H9 (cell line): ENCODE results near the gene LRP5. TPM values are rescaled to one million over a fixed set of nuclear protein-coding genes. Genes with fewer than 3 reads are reported as not detected.

ENCODE experiments used
- DNase-seq: peaks from one replicate; pipeline ENCODE4 v3.0.0-alpha.2; 2017
- H2AFZ ChIP-seq: one replicate; pipeline ENCODE4 v1.6.1; 2013; ENCODE audit warnings: mild to moderate bottlenecking, low read length, control low read depth, moderate library complexity
- H2AK5ac ChIP-seq: 2 replicates; pipeline ENCODE4 v1.6.1; 2013; ENCODE audit warnings: low read length, control low read depth, mixed read lengths; ENCODE audit not compliant: insufficient read length
- H2BK120ac ChIP-seq: one replicate; pipeline ENCODE4 v1.6.1; 2013; ENCODE audit warnings: low read depth, mild to moderate bottlenecking, low read length, control low read depth, inconsistent platforms; ENCODE audit not compliant: poor library complexity, severe bottlenecking
- H2BK12ac ChIP-seq: 2 replicates; pipeline ENCODE4 v1.6.1; 2013; ENCODE audit warnings: low read length, control low read depth, mixed read lengths, low read depth; ENCODE audit not compliant: insufficient read length
- H2BK15ac ChIP-seq: 2 replicates; pipeline ENCODE4 v1.6.1; 2013; ENCODE audit warnings: low read depth, low read length, control low read depth
- H2BK20ac ChIP-seq: one replicate; pipeline ENCODE4 v1.6.1; 2013; ENCODE audit warnings: low read depth, mild to moderate bottlenecking, low read length, control low read depth, inconsistent platforms; ENCODE audit not compliant: poor library complexity, severe bottlenecking
- H2BK5ac ChIP-seq: 2 replicates; pipeline ENCODE4 v1.6.1; 2013; ENCODE audit warnings: low read length, control low read depth, mixed read lengths; ENCODE audit not compliant: insufficient read length
- H3K14ac ChIP-seq: 2 replicates; pipeline ENCODE4 v1.6.1; 2013; ENCODE audit warnings: low read length, control low read depth; ENCODE audit not compliant: insufficient read depth
- H3K18ac ChIP-seq: 2 replicates; pipeline ENCODE4 v1.6.1; 2013; ENCODE audit warnings: low read depth, mild to moderate bottlenecking, mixed read lengths, low read length, control low read depth; ENCODE audit not compliant: insufficient read length
- H3K23ac ChIP-seq: 2 replicates; pipeline ENCODE4 v1.6.1; 2013; ENCODE audit warnings: low read length, control low read depth, mixed read lengths, low read depth; ENCODE audit not compliant: insufficient read length
- H3K23me2 ChIP-seq: 2 replicates; pipeline ENCODE4 v1.6.1; 2013; ENCODE audit warnings: low read depth, mild to moderate bottlenecking, mixed read lengths, low read length, control low read depth; ENCODE audit not compliant: insufficient read length, poor library complexity, severe bottlenecking
- H3K27ac ChIP-seq: 2 replicates; pipeline ENCODE4 v1.5.1; 2013; ENCODE audit warnings: low read length, control low read depth, mixed read lengths, low read depth; ENCODE audit not compliant: insufficient read length
- H3K27me3 ChIP-seq: 2 replicates; pipeline ENCODE4 v1.6.1; 2013; ENCODE audit warnings: low read length, control low read depth, inconsistent platforms; ENCODE audit not compliant: insufficient read depth
- H3K4ac ChIP-seq: 2 replicates; pipeline ENCODE4 v1.6.1; 2013; ENCODE audit warnings: low read depth, mild to moderate bottlenecking, control low read depth, inconsistent platforms, low read length, moderate library complexity
- H3K4me1 ChIP-seq: 2 replicates; pipeline ENCODE4 v1.6.1; 2013; ENCODE audit warnings: low read length, control low read depth, inconsistent platforms; ENCODE audit not compliant: insufficient read depth
- H3K4me2 ChIP-seq: 2 replicates; pipeline ENCODE4 v1.6.1; 2013; ENCODE audit warnings: low read length, control low read depth, mixed read lengths; ENCODE audit not compliant: insufficient read length, insufficient read depth
- H3K56ac ChIP-seq: 2 replicates; pipeline ENCODE4 v1.6.1; 2013; ENCODE audit warnings: low read depth, mild to moderate bottlenecking, mixed read lengths, low read length, control low read depth; ENCODE audit not compliant: insufficient read length
- H3K79me1 ChIP-seq: 2 replicates; pipeline ENCODE4 v1.6.1; 2013; ENCODE audit warnings: low read depth, mild to moderate bottlenecking, moderate library complexity, low read length, control low read depth, inconsistent platforms; ENCODE audit not compliant: insufficient read depth, poor library complexity, severe bottlenecking
- H3K79me2 ChIP-seq: 2 replicates; pipeline ENCODE4 v1.6.1; 2013; ENCODE audit warnings: low read length, control low read depth, inconsistent platforms; ENCODE audit not compliant: insufficient read depth
- H3K9ac ChIP-seq: 2 replicates; pipeline ENCODE4 v1.6.1; 2013; ENCODE audit warnings: low read length, control low read depth, mixed read lengths; ENCODE audit not compliant: insufficient read length; ENCODE audit errors: extremely low read depth
- H3K9me3 ChIP-seq: one replicate; pipeline ENCODE4 v1.6.1; 2013; ENCODE audit warnings: low read depth, low read length, inconsistent platforms; ENCODE audit not compliant: control insufficient read depth
- H3T11ph ChIP-seq: one replicate; pipeline ENCODE4 v1.6.1; 2013; ENCODE audit warnings: mild to moderate bottlenecking, low read length, control low read depth, inconsistent platforms
- H4K20me1 ChIP-seq: one replicate; pipeline ENCODE4 v1.6.1; 2013; ENCODE audit not compliant: control insufficient read depth, insufficient read length, insufficient read depth
- H4K5ac ChIP-seq: 2 replicates; pipeline ENCODE4 v1.6.1; 2013; ENCODE audit warnings: low read depth, mild to moderate bottlenecking, mixed read lengths, low read length, control low read depth; ENCODE audit not compliant: insufficient read length
- H4K8ac ChIP-seq: replicated peaks from 2 replicates; pipeline ENCODE4 v1.6.1; 2013; ENCODE audit warnings: low read length, control low read depth, mixed read lengths, low read depth; ENCODE audit not compliant: insufficient read length
- H4K91ac ChIP-seq: 2 replicates; pipeline ENCODE4 v1.6.1; 2013; ENCODE audit warnings: low read depth, mild to moderate bottlenecking, moderate library complexity, mixed read lengths, low read length, control low read depth; ENCODE audit not compliant: insufficient read length
- H3K27ac Mint-ChIP-seq, 3 experiments: 2 replicates in 2 of 3; 3 replicates in 1 of 3; pipeline ENCODE4 v1.8.0; 2020 to 2021; ENCODE audit warnings: mixed read lengths in 3 of 3, mild to moderate bottlenecking in 1 of 3, moderate library complexity in 1 of 3
- H3K27me3 Mint-ChIP-seq: 2 replicates; pipeline ENCODE4 v1.8.0; 2021; ENCODE audit warnings: low read depth, mild to moderate bottlenecking, moderate library complexity, mixed read lengths
- H3K36me3 Mint-ChIP-seq, 3 experiments: 2 replicates in 2 of 3; 3 replicates in 1 of 3; pipeline ENCODE4 v1.8.0; 2020 to 2021; ENCODE audit warnings: low read depth in 3 of 3, mixed read lengths in 3 of 3; ENCODE audit not compliant: insufficient read depth in 1 of 3
- H3K4me1 Mint-ChIP-seq, 2 experiments: 2 replicates each; pipeline ENCODE4 v1.8.0; 2020; ENCODE audit warnings: mixed read lengths in 2 of 2
- H3K4me3 Mint-ChIP-seq, 2 experiments: 2 replicates in 1 of 2; 3 replicates in 1 of 2; pipeline ENCODE4 v1.8.0; 2020 to 2021; ENCODE audit warnings: mild to moderate bottlenecking in 2 of 2, mixed read lengths in 2 of 2, moderate library complexity in 1 of 2
- H3K9me3 Mint-ChIP-seq, 2 experiments: 2 replicates in 1 of 2; 3 replicates in 1 of 2; pipeline ENCODE4 v1.8.0; 2020; ENCODE audit warnings: mild to moderate bottlenecking in 2 of 2, mixed read lengths in 2 of 2, moderate library complexity in 1 of 2
- WGBS: extraction: QIAGEN DNeasy Blood & Tissue Kit; methylation state at CpG from one replicate; pipeline ENCODE4 v1.1.7; 2013; ENCODE audit warnings: missing lambda C conversion rate, low lambda C conversion rate, mixed read lengths; ENCODE audit not compliant: insufficient read length; ENCODE audit errors: extremely low coverage; 5-methylcytosine and 5-hydroxymethylcytosine counted together
- total RNA-seq: library from RNA; stranded (reverse); gene quantifications from 2 replicates; pipeline ENCODE4 v1.2.1, GENCODE V29; 2021
- TF ChIP-seq, protein P1 (sequence below): fragments of 200-600 bp; sonication (generic); conservative IDR thresholded peaks from 3 replicates; pipeline ENCODE4 v1.8.0; 2021; ENCODE audit warnings: antibody characterized with exemption, mild to moderate bottlenecking

The LRP5 gene
- total RNA-seq, 1 experiment from 2014 or later, result 38.4 TPM

GRCh38 chr11:68271023-68271780 is 41.2 kb upstream of the LRP5 start:
- Histone ChIP-seq H3T11ph (no peak overlapping the region), H2BK5ac (no peak overlapping the region), H2BK12ac (no peak overlapping the region), H2AFZ (no peak overlapping the region), H2AK5ac (no peak overlapping the region), H3K27ac (no peak overlapping the region), H2BK20ac (no peak overlapping the region), H3K23ac (no peak overlapping the region), H4K20me1 (no peaks in the 10 kb centered on the region), H3K56ac (no peak overlapping the region), H2BK120ac (no peak overlapping the region), H4K8ac (no peak overlapping the region), H3K9me3 (no peaks in the 10 kb centered on the region), H3K27me3 (no peaks in the 10 kb centered on the region), H2BK15ac (no peak overlapping the region), H3K4me1 (no peaks in the 10 kb centered on the region; the same call in 1 of the 2 replicates), H3K14ac (peak overlapping the region; percentile 74), H3K23me2 (peaks cover 3% of the 10 kb centered on the region), H3K79me2 (peaks cover 2% of the 10 kb centered on the region; the same call in 1 of the 2 replicates), H4K91ac (no peak overlapping the region), H4K5ac (no peak overlapping the region), H3K9ac (peak overlapping the region; percentile 80), H3K4me2 (peak overlapping the region; percentile 90), H3K4ac (no peak overlapping the region), H3K79me1 (peaks cover 4% of the 10 kb centered on the region), H3K18ac (peak overlapping the region; percentile 27)
- Mint-ChIP-seq H3K36me3 (peaks cover 14 to 20% (median 18%) of the 10 kb centered on the region in 3 experiments; a peak in 6 of 7 replicates), H3K4me1 (peaks cover 14 to 20% of the 10 kb centered on the region in 2 experiments), H3K27ac (peak overlapping the region; percentile 70 to 95 (median 87); a peak in 5 of 7 replicates), H3K4me3 (peak overlapping the region; percentile 96 to 99), H3K27me3 (no peaks in the 10 kb centered on the region; the same call in 1 of the 2 replicates), H3K9me3 (no peaks in the 10 kb centered on the region)
- TF ChIP-seq, protein P1, sequence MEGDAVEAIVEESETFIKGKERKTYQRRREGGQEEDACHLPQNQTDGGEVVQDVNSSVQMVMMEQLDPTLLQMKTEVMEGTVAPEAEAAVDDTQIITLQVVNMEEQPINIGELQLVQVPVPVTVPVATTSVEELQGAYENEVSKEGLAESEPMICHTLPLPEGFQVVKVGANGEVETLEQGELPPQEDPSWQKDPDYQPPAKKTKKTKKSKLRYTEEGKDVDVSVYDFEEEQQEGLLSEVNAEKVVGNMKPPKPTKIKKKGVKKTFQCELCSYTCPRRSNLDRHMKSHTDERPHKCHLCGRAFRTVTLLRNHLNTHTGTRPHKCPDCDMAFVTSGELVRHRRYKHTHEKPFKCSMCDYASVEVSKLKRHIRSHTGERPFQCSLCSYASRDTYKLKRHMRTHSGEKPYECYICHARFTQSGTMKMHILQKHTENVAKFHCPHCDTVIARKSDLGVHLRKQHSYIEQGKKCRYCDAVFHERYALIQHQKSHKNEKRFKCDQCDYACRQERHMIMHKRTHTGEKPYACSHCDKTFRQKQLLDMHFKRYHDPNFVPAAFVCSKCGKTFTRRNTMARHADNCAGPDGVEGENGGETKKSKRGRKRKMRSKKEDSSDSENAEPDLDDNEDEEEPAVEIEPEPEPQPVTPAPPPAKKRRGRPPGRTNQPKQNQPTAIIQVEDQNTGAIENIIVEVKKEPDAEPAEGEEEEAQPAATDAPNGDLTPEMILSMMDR, result peak; percentile 60
- no CpG with 5 or more reads among the region's 23 CpGs for WGBS
- peak; percentile 74 for DNase-seq
